ENCODE data around the gene DNAAF2.
"Not testable (repeated sequence)": the region's sequence is repeated elsewhere in the genome, so short reads cannot be mapped to it uniquely, and the experiment has no call there.

Gene DNAAF2

DNA sequence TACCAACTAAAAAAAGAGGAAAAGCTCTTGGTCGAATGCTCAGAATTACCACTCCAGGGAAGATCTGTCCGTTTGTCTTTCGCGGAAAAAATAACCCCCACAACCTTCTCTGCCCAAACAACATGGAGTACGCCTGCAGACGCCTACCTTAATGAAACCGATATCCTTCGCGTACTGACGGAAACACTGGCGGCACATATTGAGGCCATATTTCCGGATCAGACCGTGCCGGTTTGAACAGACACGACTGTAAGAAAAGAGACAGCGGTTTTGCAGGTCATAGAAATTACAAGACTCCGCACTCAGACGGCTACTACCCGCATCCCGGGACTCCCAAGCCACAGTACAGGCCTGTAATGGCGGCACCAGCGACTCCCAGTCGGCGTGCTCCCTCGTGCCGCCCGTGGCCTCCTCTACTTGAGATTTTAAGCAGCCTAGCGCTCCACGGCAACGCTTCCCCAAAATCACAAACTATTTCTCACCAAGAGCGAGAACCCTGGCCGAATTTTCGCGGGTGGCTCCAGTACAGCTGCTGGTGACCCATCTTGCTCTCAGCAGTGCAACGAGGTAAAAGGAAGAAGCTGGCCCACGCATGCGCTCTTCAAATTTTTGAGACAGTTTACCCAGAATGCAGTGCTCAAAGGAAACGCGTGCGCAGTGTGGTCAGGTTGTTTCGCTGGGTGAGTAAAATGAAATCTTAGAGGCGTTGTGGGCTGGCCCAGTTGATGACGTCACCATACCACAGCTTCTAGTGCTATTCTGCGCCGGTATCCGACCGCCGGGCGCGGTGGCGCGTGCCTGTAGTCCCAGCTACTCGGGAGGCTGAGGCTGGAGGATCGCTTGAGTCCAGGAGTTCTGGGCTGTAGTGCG lies 49.0 kb downstream of the DNAAF2 start, which contains the start of gene RPS29 (continued):
- TF ChIP-seq, protein P1, sequence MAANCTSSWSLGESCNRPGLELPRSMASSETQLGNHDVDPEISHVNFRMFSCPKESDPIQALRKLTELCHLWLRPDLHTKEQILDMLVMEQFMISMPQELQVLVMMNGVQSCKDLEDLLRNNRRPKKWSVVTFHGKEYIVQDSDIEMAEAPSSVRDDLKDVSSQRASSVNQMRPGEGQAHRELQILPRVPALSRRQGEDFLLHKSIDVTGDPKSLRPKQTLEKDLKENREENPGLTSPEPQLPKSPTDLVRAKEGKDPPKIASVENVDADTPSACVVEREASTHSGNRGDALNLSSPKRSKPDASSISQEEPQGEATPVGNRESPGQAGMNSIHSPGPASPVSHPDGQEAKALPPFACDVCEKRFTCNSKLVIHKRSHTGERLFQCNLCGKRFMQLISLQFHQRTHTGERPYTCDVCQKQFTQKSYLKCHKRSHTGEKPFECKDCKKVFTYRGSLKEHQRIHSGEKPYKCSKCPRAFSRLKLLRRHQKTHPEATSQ (tag by site-specific recombination; IDR thresholded peaks at IDR 0.05): 0 out of 2 replicates have a peak, but pooled peaks have one; percentile 84
- TF ChIP-seq YY1 (tag by site-specific recombination; IDR thresholded peaks at IDR 0.05) (peak; percentile 82), ZNF529 (tag by site-specific recombination; IDR thresholded peaks at IDR 0.05; ENCODE audit: insufficient replicate concordance) (no peak), SP7 (tag by site-specific recombination; IDR thresholded peaks at IDR 0.05) (peak; percentile 85), HOXC10 (CRISPR knock-in tag; IDR thresholded peaks at IDR 0.05) (no peak), ZNF626 (tag by site-specific recombination; IDR thresholded peaks at IDR 0.05) (no peak), ZNF558 (tag by site-specific recombination; IDR thresholded peaks at IDR 0.05) (peak; percentile 78), WT1 (tag by site-specific recombination; IDR thresholded peaks at IDR 0.05) (peak; percentile 39; the same call in 1 of the 2 replicates), ZBTB8A (tag by site-specific recombination; IDR thresholded peaks at IDR 0.05) (peak; percentile 85), KLF10 (tag by site-specific recombination; IDR thresholded peaks at IDR 0.05) (peak; percentile 30; the same call in 1 of the 2 replicates), ZFP69B (tag by site-specific recombination; IDR thresholded peaks at IDR 0.05) (peak; percentile 59; the same call in 1 of the 2 replicates), ZNF335 (tag by site-specific recombination; conservative IDR thresholded peaks at IDR 0.05) (peak; percentile 47; the same call in 1 of the 2 replicates), EGR2 (tag by site-specific recombination; IDR thresholded peaks at IDR 0.05; ENCODE audit: low read depth) (peak; percentile 60), ZNF366 (tag by site-specific recombination; conservative IDR thresholded peaks at IDR 0.05) (no peak), ZNF768 (tag by site-specific recombination; IDR thresholded peaks at IDR 0.05) (no peak)
- TF ChIP-seq, protein P2, sequence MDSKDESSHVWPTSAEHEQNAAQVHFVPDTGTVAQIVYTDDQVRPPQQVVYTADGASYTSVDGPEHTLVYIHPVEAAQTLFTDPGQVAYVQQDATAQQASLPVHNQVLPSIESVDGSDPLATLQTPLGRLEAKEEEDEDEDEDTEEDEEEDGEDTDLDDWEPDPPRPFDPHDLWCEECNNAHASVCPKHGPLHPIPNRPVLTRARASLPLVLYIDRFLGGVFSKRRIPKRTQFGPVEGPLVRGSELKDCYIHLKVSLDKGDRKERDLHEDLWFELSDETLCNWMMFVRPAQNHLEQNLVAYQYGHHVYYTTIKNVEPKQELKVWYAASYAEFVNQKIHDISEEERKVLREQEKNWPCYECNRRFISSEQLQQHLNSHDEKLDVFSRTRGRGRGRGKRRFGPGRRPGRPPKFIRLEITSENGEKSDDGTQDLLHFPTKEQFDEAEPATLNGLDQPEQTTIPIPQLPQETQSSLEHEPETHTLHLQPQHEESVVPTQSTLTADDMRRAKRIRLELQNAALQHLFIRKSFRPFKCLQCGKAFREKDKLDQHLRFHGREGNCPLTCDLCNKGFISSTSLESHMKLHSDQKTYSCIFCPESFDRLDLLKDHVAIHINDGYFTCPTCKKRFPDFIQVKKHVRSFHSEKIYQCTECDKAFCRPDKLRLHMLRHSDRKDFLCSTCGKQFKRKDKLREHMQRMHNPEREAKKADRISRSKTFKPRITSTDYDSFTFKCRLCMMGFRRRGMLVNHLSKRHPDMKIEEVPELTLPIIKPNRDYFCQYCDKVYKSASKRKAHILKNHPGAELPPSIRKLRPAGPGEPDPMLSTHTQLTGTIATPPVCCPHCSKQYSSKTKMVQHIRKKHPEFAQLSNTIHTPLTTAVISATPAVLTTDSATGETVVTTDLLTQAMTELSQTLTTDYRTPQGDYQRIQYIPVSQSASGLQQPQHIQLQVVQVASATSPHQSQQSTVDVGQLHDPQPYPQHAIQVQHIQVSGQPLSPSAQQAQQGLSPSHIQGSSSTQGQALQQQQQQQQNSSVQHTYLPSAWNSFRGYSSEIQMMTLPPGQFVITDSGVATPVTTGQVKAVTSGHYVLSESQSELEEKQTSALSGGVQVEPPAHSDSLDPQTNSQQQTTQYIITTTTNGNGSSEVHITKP (tag by site-specific recombination; IDR thresholded peaks at IDR 0.05): peak; percentile 90
- TF ChIP-seq, protein P3, sequence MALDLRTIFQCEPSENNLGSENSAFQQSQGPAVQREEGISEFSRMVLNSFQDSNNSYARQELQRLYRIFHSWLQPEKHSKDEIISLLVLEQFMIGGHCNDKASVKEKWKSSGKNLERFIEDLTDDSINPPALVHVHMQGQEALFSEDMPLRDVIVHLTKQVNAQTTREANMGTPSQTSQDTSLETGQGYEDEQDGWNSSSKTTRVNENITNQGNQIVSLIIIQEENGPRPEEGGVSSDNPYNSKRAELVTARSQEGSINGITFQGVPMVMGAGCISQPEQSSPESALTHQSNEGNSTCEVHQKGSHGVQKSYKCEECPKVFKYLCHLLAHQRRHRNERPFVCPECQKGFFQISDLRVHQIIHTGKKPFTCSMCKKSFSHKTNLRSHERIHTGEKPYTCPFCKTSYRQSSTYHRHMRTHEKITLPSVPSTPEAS (tag by site-specific recombination; IDR thresholded peaks at IDR 0.05): peak; percentile 31; the same call in 1 of the 2 replicates

DNA sequence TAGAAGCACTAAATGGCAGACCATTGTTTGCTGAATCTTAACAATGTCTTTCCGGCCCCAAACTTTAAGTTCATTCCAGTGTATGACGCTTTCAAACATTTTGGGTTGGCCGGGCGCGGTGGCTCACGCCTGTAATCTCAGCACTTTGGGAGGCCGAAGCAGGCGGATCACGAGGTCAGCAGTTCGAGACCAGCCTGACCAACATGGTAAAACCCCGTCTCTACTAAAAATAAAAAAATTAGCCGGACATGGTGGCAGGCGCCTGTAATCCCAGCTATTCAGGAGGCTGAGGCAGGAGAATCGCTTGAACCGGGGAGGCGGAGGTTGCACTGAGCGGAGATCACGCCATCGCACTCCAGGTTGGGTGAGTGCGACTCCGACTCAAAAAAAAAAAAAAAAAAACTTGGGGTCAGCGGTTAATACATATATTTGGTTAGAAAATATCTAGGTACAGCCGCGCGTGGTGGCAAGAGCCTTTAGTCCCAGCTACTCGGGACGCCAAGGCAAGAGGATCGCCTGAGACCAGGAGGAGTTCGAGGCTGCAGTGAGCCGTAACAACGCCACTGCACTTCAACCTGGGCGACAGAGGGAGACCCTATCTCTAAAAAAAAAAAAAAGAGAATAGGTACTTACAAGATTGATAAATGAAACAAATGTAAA lies 49.9 kb downstream of the DNAAF2 start:
- CTCF ChIA-PET: interaction anchor here (0.5 to 1.6 kb wide), 3 partner anchors 14 to 123 kb away, joined by 3 to 5 read pairs (median 3); partner anchors contain the start of gene LRR1
- H3K4me1 ChIP-seq (ENCODE audit: control insufficient read depth, insufficient read depth, low read length); H3K9me3 ChIP-seq (ENCODE audit: control insufficient read depth, insufficient read depth, low read depth, low read length): not testable (repeated sequence)
- peak; percentile 22; the same call in 1 of the 2 replicates for TF ChIP-seq ZNF610 (tag by site-specific recombination; IDR thresholded peaks at IDR 0.05; ENCODE audit: borderline replicate concordance)
- Histone ChIP-seq H3K27ac (ENCODE audit: extremely low read depth, low read depth, low read length) (peak overlapping the region; percentile 76), H3K4me3 (ENCODE audit: low read depth, low read length) (peak overlapping the region; percentile 92), H3K36me3 (ENCODE audit: control insufficient read depth in 2 of 2, insufficient read depth in 1 of 2, low read length in 2 of 2) (peaks cover 26 to 31% of the 10 kb centered on the region in 2 experiments; a peak in 2 of 3 replicates)
- POLR2A ChIA-PET: interaction anchor here (0.7 to 3.3 kb wide), 8 partner anchors 10 to 1760 kb away, joined by 3 to 43 read pairs (median 6); partner anchors contain the start of genes MGAT2 and RPL36AL
